Ishikawa (cell line): ENCODE data around the gene SH3RF3.

Experiments
- EGR1 ChIP-seq: IDR thresholded peaks from 2 replicates; pipeline ENCODE4 v1.6.1; 2012
- EP300 ChIP-seq: IDR thresholded peaks from 2 replicates; pipeline ENCODE4 v1.6.1; 2012; ENCODE audit warnings: borderline replicate concordance
- FOXM1 ChIP-seq: IDR thresholded peaks from 2 replicates; pipeline ENCODE4 v1.6.1; 2012; ENCODE audit warnings: low read depth, borderline replicate concordance
- NFIC ChIP-seq: IDR thresholded peaks from 2 replicates; pipeline ENCODE4 v1.6.1; 2012
- RAD21 ChIP-seq: IDR thresholded peaks from 2 replicates; pipeline ENCODE4 v1.6.1; 2012; ENCODE audit warnings: low read depth
- REST ChIP-seq: IDR thresholded peaks from 2 replicates; pipeline ENCODE4 v1.6.1; 2012; ENCODE audit warnings: low read depth, mild to moderate bottlenecking
- TCF12 ChIP-seq: IDR thresholded peaks from 2 replicates; pipeline ENCODE4 v1.6.1; 2012; ENCODE audit warnings: low read depth
- TEAD4 ChIP-seq: IDR thresholded peaks from 2 replicates; pipeline ENCODE4 v1.6.1; 2012
- YY1 ChIP-seq: IDR thresholded peaks from 2 replicates; pipeline ENCODE4 v1.6.1; 2012; ENCODE audit warnings: low read depth

- TF ChIP-seq EP300 (no peak), RAD21 (no peak), EGR1 (no peak), FOXM1 (no peak), TCF12 (no peak), TEAD4 (no peak), NFIC (no peak), REST (no peak), YY1 (no peak)
Measured at GRCh38 chr2:109272461-109272860, 143.5 kb downstream of the SH3RF3 start.
